Testis (tissue), 3 donors: Measurements from ENCODE around the gene ZFAND5. TPM values are rescaled to one million over a fixed set of nuclear protein-coding genes. Genes with fewer than 3 reads are reported as not detected.

Experiments used
- DNase-seq: peaks from one replicate; pipeline ENCODE4 v3.0.0-alpha.2; 2019
- H3K27ac ChIP-seq, 2 donors: fragments of 200-600 bp; sonication (generic); one replicate each; pipeline ENCODE4 v1.5.1; 2019
- H3K27me3 ChIP-seq: fragments of 200-600 bp; sonication (generic); one replicate; pipeline ENCODE4 v1.5.1; 2019
- H3K36me3 ChIP-seq: fragments of 200-600 bp; sonication (generic); one replicate; pipeline ENCODE4 v1.5.1; 2017; ENCODE audit warnings: low read depth; ENCODE audit errors: missing control alignments
- H3K4me1 ChIP-seq: fragments of 200-600 bp; sonication (generic); one replicate; pipeline ENCODE4 v1.5.1; 2019
- H3K4me3 ChIP-seq, 2 donors: fragments of 200-600 bp; sonication (generic); one replicate each; pipeline ENCODE4 v1.5.1; 2017 to 2019
- H3K9me3 ChIP-seq: fragments of 200-600 bp; sonication (generic); one replicate; pipeline ENCODE4 v1.5.1; 2017
- POLR2A ChIP-seq: fragments of 450-650 bp; IDR thresholded peaks from one replicate; pipeline ENCODE4 v1.6.1; 2017; ENCODE audit warnings: antibody characterized with exemption, mild to moderate bottlenecking, moderate library complexity
- WGBS, 2 donors: methylation state at CpG; one replicate each; pipeline ENCODE4 v1.1.5; 2018; 5-methylcytosine and 5-hydroxymethylcytosine counted together
- intact Hi-C: fragments of 100-400 bp; cut with DNase I; formaldehyde crosslinking; loops from one replicate; pipeline ENCODE4 v1.15.1; 2023; ENCODE audit warnings: low total_unique reads
- polyA plus RNA-seq: library from polyadenylated mRNA; stranded (reverse); fragments of 350-450 nt; fragmentation: Illumina TruSeq; extraction: RNeasy Lipid Tissue Mini Kit (QIAGEN cat#74804); gene quantifications from one replicate; pipeline ENCODE4 v1.2.3, GENCODE V29; 2014; ENCODE audit warnings: low read depth, low replicate concordance; ENCODE audit not compliant: insufficient read depth
- total RNA-seq, 2 donors: library from RNA; depleted of rRNA; stranded (reverse); fragments of >200 nt; gene quantifications; one replicate each; pipeline ENCODE4 v1.2.3, GENCODE V29; 2016
- TF ChIP-seq, protein P1 (sequence below), 3 experiments: fragments of 450-650 bp in 2 of 3; fragments of 200-600 bp in 1 of 3; sonication (generic) in 1 of 3; IDR thresholded peaks; one replicate each; pipeline ENCODE4 v1.5.1; 2016 to 2019; ENCODE audit warnings: antibody characterized with exemption in 3 of 3, mild to moderate bottlenecking in 2 of 3, moderate library complexity in 1 of 3

The ZFAND5 gene
- total and polyA plus RNA-seq, 3 donors from 2014 or later, result 251 to 314 (median 313) TPM

DNA sequence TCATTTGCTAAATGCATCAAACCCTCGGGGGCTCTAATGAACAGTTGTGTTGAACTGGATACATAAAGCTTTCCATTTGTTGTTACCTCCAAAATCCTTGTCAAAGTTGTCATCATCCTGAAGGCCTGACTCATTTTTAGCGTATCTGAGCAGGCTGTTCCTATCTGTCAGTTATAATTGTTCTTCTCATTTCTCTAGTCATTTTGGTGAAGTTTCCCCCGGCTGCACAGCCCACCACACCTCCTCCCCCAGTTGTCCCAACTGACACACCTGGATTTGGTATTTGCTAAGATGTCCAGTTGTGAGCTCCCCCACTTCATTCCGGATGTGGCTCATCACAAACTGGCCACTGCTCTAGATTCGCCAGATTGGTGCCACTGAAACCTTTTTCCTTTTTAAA lies 27.7 kb downstream of the ZFAND5 start:
- no peaks in the 10 kb centered on the region for H3K27me3 ChIP-seq
- intact Hi-C loops, result no loop called here
- no peaks in the 10 kb centered on the region for H3K9me3 ChIP-seq
- DNase-seq, result no peak
- no peaks in the 10 kb centered on the region for H3K36me3 ChIP-seq
- H3K4me3 ChIP-seq, result no peak overlapping the region
- H3K4me1 ChIP-seq, result no peaks in the 10 kb centered on the region
- no peak for TF ChIP-seq POLR2A
- TF ChIP-seq, protein P1, sequence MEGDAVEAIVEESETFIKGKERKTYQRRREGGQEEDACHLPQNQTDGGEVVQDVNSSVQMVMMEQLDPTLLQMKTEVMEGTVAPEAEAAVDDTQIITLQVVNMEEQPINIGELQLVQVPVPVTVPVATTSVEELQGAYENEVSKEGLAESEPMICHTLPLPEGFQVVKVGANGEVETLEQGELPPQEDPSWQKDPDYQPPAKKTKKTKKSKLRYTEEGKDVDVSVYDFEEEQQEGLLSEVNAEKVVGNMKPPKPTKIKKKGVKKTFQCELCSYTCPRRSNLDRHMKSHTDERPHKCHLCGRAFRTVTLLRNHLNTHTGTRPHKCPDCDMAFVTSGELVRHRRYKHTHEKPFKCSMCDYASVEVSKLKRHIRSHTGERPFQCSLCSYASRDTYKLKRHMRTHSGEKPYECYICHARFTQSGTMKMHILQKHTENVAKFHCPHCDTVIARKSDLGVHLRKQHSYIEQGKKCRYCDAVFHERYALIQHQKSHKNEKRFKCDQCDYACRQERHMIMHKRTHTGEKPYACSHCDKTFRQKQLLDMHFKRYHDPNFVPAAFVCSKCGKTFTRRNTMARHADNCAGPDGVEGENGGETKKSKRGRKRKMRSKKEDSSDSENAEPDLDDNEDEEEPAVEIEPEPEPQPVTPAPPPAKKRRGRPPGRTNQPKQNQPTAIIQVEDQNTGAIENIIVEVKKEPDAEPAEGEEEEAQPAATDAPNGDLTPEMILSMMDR (IDR thresholded peaks at IDR 0.05), result no peak
- H3K27ac ChIP-seq, result no peak overlapping the region
- WGBS, 2 donors, result 69 to 73% methylated on average over 5 of the region's 5 CpGs

DNA sequence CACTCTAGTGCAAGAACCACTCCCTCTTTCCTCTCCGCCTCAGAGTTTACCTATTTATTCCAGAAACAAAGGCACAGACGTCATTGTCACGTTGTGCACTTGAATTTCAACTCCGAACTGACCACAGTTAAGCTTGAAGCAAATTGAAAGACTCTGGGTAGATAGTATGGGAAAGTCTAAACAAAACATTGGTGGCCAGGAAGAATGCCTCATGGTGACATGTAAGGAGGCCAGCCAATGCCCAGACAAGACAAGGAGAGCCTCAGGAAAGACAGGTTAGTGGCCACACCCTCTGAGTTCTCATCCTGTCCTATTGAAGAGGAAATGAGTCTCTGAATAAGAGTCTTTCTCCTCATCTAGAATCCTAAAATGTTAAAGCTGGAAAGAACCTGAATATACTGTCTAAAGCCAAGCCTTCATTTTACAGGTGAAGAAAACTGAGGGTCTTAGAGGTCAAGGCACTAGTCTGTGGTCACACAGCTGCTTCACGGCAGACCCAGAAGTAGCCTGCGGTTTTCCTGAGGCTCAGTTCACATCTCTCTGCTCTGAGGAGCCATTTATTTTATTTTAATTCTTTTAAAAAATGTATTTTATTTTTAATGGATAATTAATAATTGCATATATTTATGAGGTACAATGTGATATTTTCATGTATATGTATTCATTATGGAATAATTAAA lies 30.2 kb downstream of the ZFAND5 start:
- Histone ChIP-seq H3K9me3 (no peaks in the 10 kb centered on the region), H3K4me3 (no peak overlapping the region), H3K27me3 (no peaks in the 10 kb centered on the region), H3K4me1 (no peaks in the 10 kb centered on the region), H3K27ac (no peak overlapping the region), H3K36me3 (no peaks in the 10 kb centered on the region)
- WGBS, 2 donors, result 89 to 94% methylated on average over 6 of the region's 6 CpGs
- no peak for DNase-seq
- TF ChIP-seq, protein P1 (IDR thresholded peaks at IDR 0.05), result no peak
- TF ChIP-seq POLR2A, result no peak
- intact Hi-C loops, result no loop called here

DNA sequence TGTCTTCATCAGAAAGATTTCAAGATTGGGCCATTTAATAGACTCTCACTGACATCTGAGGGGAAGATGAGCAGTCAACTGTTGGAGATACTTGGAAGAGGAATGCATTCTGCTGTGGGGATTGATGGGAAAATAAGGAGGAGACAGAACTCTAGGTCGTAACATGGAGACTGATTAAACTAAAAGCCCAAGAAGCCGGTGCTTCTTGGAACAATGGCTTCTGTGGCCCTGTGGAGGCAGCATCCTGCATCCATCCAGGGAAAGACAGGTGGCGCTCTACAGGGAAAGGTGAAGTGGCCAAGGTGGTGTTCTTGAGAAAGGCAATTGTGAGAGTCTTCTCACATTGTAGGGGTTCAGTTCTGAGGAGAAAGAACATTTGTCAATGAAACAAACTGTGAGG lies 31.3 kb downstream of the ZFAND5 start:
- Histone ChIP-seq H3K9me3 (no peaks in the 10 kb centered on the region), H3K36me3 (no peaks in the 10 kb centered on the region), H3K27ac (no peak overlapping the region), H3K4me1 (no peaks in the 10 kb centered on the region), H3K4me3 (no peak overlapping the region), H3K27me3 (no peaks in the 10 kb centered on the region)
- 85 to 86% methylated on average over 3 of the region's 3 CpGs for WGBS, 2 donors
- no peak for DNase-seq
- no peak for TF ChIP-seq POLR2A
- TF ChIP-seq, protein P1 (IDR thresholded peaks at IDR 0.05), result no peak
- intact Hi-C loops, result no loop called here

DNA sequence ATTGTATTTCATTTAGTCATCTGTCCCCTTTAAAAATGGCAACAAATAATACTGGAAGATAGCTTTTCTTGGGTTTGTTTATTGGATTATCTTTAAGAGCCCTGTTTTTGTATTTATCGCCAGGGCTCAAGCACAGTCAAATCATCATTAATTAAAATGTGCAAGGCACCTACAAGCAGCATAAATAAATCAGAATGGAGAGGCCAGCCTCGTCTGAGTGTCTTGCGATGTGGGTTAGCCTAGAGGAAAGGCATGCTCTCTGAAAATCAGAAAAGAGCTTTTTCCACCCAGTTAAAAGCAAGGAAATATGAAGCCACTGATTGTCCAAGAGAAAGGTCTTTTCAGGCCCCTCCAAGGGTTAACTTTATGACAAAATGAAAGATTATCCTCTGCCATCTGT lies 31.8 kb downstream of the ZFAND5 start:
- 83 to 90% methylated on average over 3 of the region's 3 CpGs for WGBS, 2 donors
- intact Hi-C loops, result no loop called here
- H3K4me3 ChIP-seq, result no peak overlapping the region

More for the DNA sequence above, 31.8 kb downstream of the ZFAND5 start:
- Histone ChIP-seq H3K9me3 (no peaks in the 10 kb centered on the region), H3K27me3 (no peaks in the 10 kb centered on the region), H3K27ac (no peak overlapping the region), H3K4me1 (no peaks in the 10 kb centered on the region), H3K36me3 (no peaks in the 10 kb centered on the region)
- no peak for TF ChIP-seq POLR2A
- TF ChIP-seq, protein P1 (IDR thresholded peaks at IDR 0.05), result no peak
- no peak for DNase-seq
